HepG2 (cell line): Measurements from ENCODE around the gene FOXA1. TPM values are rescaled to one million over a fixed set of nuclear protein-coding genes. Genes with fewer than 3 reads are reported as not detected.
A peak's percentile ranks its signal among the peaks of the same experiment; 100 is the strongest.

Source experiments
- ATAC-seq: fragments of 200-7000 bp; cut with Tn5 transposase; 3 replicates; pipeline ENCODE4 v1.9.1; 2020; ENCODE audit warnings: mild to moderate bottlenecking, moderate library complexity
- BruUV-seq: library from RNA; stranded (reverse); fragments of 400-500 nt; replicated peaks from 2 replicates; lab custom pipeline; 2021; lab: Mats Ljungman, UMichigan
- CTCF ChIA-PET: fragments of 300-600 bp; formaldehyde crosslinking; extraction: SDS; loops from one replicate; lab custom pipeline; 2021; ENCODE audit warnings: low total read pairs, inconsistent platforms, low intra/inter-chr PET ratio; lab: Yijun Ruan, JAX
- POLR2A ChIA-PET: fragments of 350-600 bp; sonication (Branson Sonifier 250); formaldehyde crosslinking; loops from one replicate; lab custom pipeline; 2020; ENCODE audit warnings: antibody characterized with exemption, inconsistent platforms; lab: Yijun Ruan, JAX
- DNase-seq: peaks from one replicate; pipeline ENCODE4 v3.0.0-alpha.2; 2015; ENCODE audit warnings: low spot score
- FAIRE-seq: peaks from 3 replicates; lab custom pipeline; 2011; peaks lifted over from hg19 to GRCh38; lab: Jason Lieb, UNC
- H2AFZ ChIP-seq: one replicate; pipeline ENCODE4 v1.6.1; 2011; ENCODE audit warnings: low read length, inconsistent platforms
- H3K27ac ChIP-seq: fragments of 300-600 bp; 3 replicates; pipeline ENCODE4 v1.8.0; 2011; ENCODE audit warnings: mixed run types, mild to moderate bottlenecking, mixed read lengths, low read length, inconsistent platforms; ENCODE audit not compliant: insufficient read depth; ENCODE audit errors: extremely low read length
- H3K27me3 ChIP-seq, 2 experiments: fragments of 200-600 bp in 1 of 2; 2 replicates in 1 of 2; 3 replicates in 1 of 2; pipeline versions ENCODE4 v1.6.0 to v1.8.0; 2011; ENCODE audit warnings: low read length in 2 of 2, mild to moderate bottlenecking in 2 of 2, moderate library complexity in 2 of 2, inconsistent platforms in 1 of 2; ENCODE audit not compliant: insufficient read depth in 2 of 2, control insufficient read depth in 1 of 2
- H3K36me3 ChIP-seq, 2 experiments: fragments of 200-600 bp in 1 of 2; replicated peaks in 1 of 2; 2 replicates in 1 of 2; 3 replicates in 1 of 2; pipeline versions ENCODE4 v1.5.1 to v1.8.0; 2011; ENCODE audit warnings: low read length in 2 of 2, inconsistent platforms in 1 of 2; ENCODE audit not compliant: insufficient read depth in 2 of 2, control insufficient read depth in 1 of 2
- H3K4me1 ChIP-seq: 2 replicates; pipeline ENCODE4 v1.5.1; 2012; ENCODE audit warnings: low read length, inconsistent platforms; ENCODE audit not compliant: insufficient read depth
- H3K4me2 ChIP-seq: 2 replicates; pipeline ENCODE4 v1.6.0; 2011; ENCODE audit warnings: low read depth, low read length, inconsistent platforms
- H3K4me3 ChIP-seq, 3 experiments: fragments of 200-600 bp in 1 of 3; sonication (generic), shearing (Covaris generic) in 1 of 3; replicated peaks in 1 of 3; 2 replicates each; pipeline ENCODE4 v1.5.1; 2011 to 2016; ENCODE audit warnings: low read length in 3 of 3, inconsistent platforms in 2 of 3, low read depth in 2 of 3, mild to moderate bottlenecking in 2 of 3, control low read depth in 1 of 3, mixed read lengths in 1 of 3; ENCODE audit not compliant: insufficient read depth in 1 of 3
- H3K79me2 ChIP-seq: one replicate; pipeline ENCODE4 v1.6.1; 2011; ENCODE audit warnings: low read length, inconsistent platforms; ENCODE audit not compliant: insufficient read depth
- H3K9ac ChIP-seq: 2 replicates; pipeline ENCODE4 v1.6.0; 2011; ENCODE audit warnings: mild to moderate bottlenecking, low read depth, low read length, inconsistent platforms; ENCODE audit not compliant: insufficient read depth
- H3K9me3 ChIP-seq: 2 replicates; pipeline ENCODE4 v1.5.1; 2012; ENCODE audit warnings: mild to moderate bottlenecking, low read length
- H4K20me1 ChIP-seq: 2 replicates; pipeline ENCODE4 v1.6.0; 2011; ENCODE audit warnings: inconsistent platforms, mild to moderate bottlenecking, low read length, moderate library complexity; ENCODE audit not compliant: insufficient read depth
- AGO1 ChIP-seq: fragments of 200-400 bp; formaldehyde crosslinking; IDR thresholded peaks from 2 replicates; pipeline ENCODE4 v1.6.1; 2017; ENCODE audit warnings: mild to moderate bottlenecking, low read depth, low read length, moderate library complexity; ENCODE audit not compliant: poor library complexity, severe bottlenecking
- AGO2 ChIP-seq: fragments of 200-400 bp; formaldehyde crosslinking; optimal IDR thresholded peaks from 2 replicates; pipeline ENCODE3; 2017; ENCODE audit warnings: mild to moderate bottlenecking, low read depth, low read length, moderate library complexity
- CSRNP1 ChIP-seq: sonication (generic); formaldehyde crosslinking; IDR thresholded peaks from 2 replicates; pipeline ENCODE4 v1.8.1; 2023; ENCODE audit warnings: mild to moderate bottlenecking, missing genetic modification reagents
- KLF9 ChIP-seq: IDR thresholded peaks from 2 replicates; pipeline ENCODE4 v1.6.1; 2016; ENCODE audit warnings: low read depth
- MIER2 ChIP-seq: IDR thresholded peaks from 2 replicates; pipeline ENCODE4 v1.6.1; 2016; ENCODE audit warnings: missing biosample characterization, missing genetic modification reagents
- MYPOP ChIP-seq: sonication (generic); formaldehyde crosslinking; IDR thresholded peaks from 2 replicates; pipeline ENCODE4 v1.8.1; 2023; ENCODE audit warnings: mild to moderate bottlenecking, moderate library complexity, missing genetic modification reagents
- NFE2L1 ChIP-seq: sonication (generic); formaldehyde crosslinking; IDR thresholded peaks from 2 replicates; pipeline ENCODE4 v1.4.0; 2020; ENCODE audit warnings: missing genetic modification reagents, mild to moderate bottlenecking, borderline replicate concordance
- NFIB ChIP-seq: sonication (generic); formaldehyde crosslinking; IDR thresholded peaks from 2 replicates; pipeline ENCODE4 v1.9.0; 2021; ENCODE audit warnings: missing genetic modification reagents, mild to moderate bottlenecking, borderline replicate concordance
- NR0B2 ChIP-seq: sonication (generic); formaldehyde crosslinking; IDR thresholded peaks from 2 replicates; pipeline ENCODE4 v1.4.0; 2020; ENCODE audit warnings: mild to moderate bottlenecking, missing genetic modification reagents
- PATZ1 ChIP-seq: sonication (generic); formaldehyde crosslinking; IDR thresholded peaks from 2 replicates; pipeline ENCODE4 v1.4.0; 2020; ENCODE audit warnings: missing genetic modification reagents
- PHB2 ChIP-seq: fragments of 450-650 bp; IDR thresholded peaks from 2 replicates; pipeline ENCODE4 v1.6.1; 2018; ENCODE audit not compliant: partially characterized antibody
- RBFOX2 ChIP-seq: fragments of 200-400 bp; formaldehyde crosslinking; IDR thresholded peaks from 2 replicates; pipeline ENCODE4 v1.6.1; 2017; ENCODE audit warnings: low read depth, mild to moderate bottlenecking, low read length
- SP4 ChIP-seq: sonication (generic); formaldehyde crosslinking; IDR thresholded peaks from 2 replicates; pipeline ENCODE4 v1.8.1; 2023; ENCODE audit warnings: mild to moderate bottlenecking, missing genetic modification reagents
- TARDBP ChIP-seq: sonication (generic); formaldehyde crosslinking; IDR thresholded peaks from 2 replicates; pipeline ENCODE4 v1.8.0; 2022; ENCODE audit warnings: mild to moderate bottlenecking, missing genetic modification reagents
- ZFX ChIP-seq: sonication (generic); formaldehyde crosslinking; IDR thresholded peaks from 2 replicates; pipeline ENCODE4 v1.4.0; 2020; ENCODE audit warnings: mild to moderate bottlenecking, low read depth, missing genetic modification reagents, moderate library complexity
- ZNF3 ChIP-seq: IDR thresholded peaks from 2 replicates; pipeline ENCODE4 v1.7.0; 2017; ENCODE audit warnings: inconsistent platforms
- ZNF709 ChIP-seq: sonication (generic); formaldehyde crosslinking; IDR thresholded peaks from 2 replicates; pipeline ENCODE4 v1.5.0; 2020; ENCODE audit warnings: mild to moderate bottlenecking, missing genetic modification reagents
- ZNF790 ChIP-seq: sonication (generic); formaldehyde crosslinking; IDR thresholded peaks from 2 replicates; pipeline ENCODE4 v1.8.0; 2022; ENCODE audit warnings: missing genetic modification reagents, mild to moderate bottlenecking, borderline replicate concordance
- ZNF879 ChIP-seq: sonication (generic); formaldehyde crosslinking; IDR thresholded peaks from 2 replicates; pipeline ENCODE4 v1.8.1; 2023; ENCODE audit warnings: missing genetic modification reagents
- WGBS: methylation state at CpG from one replicate; pipeline ENCODE4 v1.1.6; 2017; ENCODE audit warnings: low lambda C conversion rate; 5-methylcytosine and 5-hydroxymethylcytosine counted together
- in situ Hi-C: cut with HindIII; loops from 2 replicates; pipeline ENCODE4 v1.10.0; 2017; ENCODE audit warnings: low pct_unique_long_range_greater_than_20kb; ENCODE audit not compliant: extremely low pct_ligation_motif_present
- intact Hi-C: fragments of 100-400 bp; cut with micrococcal nuclease; formaldehyde crosslinking; loops from one replicate; pipeline ENCODE4 v1.10.0; 2022; ENCODE audit not compliant: unreplicated experiment
- polyA plus RNA-seq, 8 experiments: library from polyadenylated mRNA; depleted of rRNA in 3 of 8; stranded (reverse) in 7 of 8; unstranded in 1 of 8; fragments of >200 nt; fragmentation: Illumina TruSeq in 4 of 8; extraction: Trizol in 4 of 8; gene quantifications; 2 replicates each; pipeline versions ENCODE4 v1.2.1 to v1.2.3, GENCODE V29; 2011 to 2016; ENCODE audit warnings: low read depth in 4 of 8, missing spikeins in 1 of 8, mixed read lengths in 1 of 8; ENCODE audit not compliant: insufficient read depth in 1 of 8
- total RNA-seq, 5 experiments: library from RNA; depleted of rRNA; stranded (reverse); fragments of >200 nt; fragmentation: Illumina TruSeq; extraction: Trizol; gene quantifications; 2 replicates each; pipeline ENCODE4 v1.2.3, GENCODE V29; 2016; ENCODE audit warnings: low read depth in 1 of 5

Gene FOXA1
- total and polyA plus RNA-seq, 2 of the 13 experiments (the other 11 are each of a cell fraction or from before 2014, with no cell fraction given), result 43.4 to 58.6 TPM

GRCh38 chr14:37597914-37598746, 3.1 kb upstream of the FOXA1 start:
- BruUV-seq, result no TSS peak
- H2AFZ ChIP-seq, result no peak overlapping the region
- no peak for TF ChIP-seq KLF9 (CRISPR knock-in tag)
- TF ChIP-seq ZNF3 (CRISPR knock-in tag), result no peak
- TF ChIP-seq NFE2L1 (CRISPR knock-in tag), result 0 out of 2 replicates have a peak, but pooled peaks have one; percentile 4
- no peak for TF ChIP-seq ZNF790 (CRISPR knock-in tag)
- no peak for TF ChIP-seq NFIB (CRISPR knock-in tag)
- TF ChIP-seq AGO2, result peak; percentile 69
- TF ChIP-seq NR0B2 (CRISPR knock-in tag), result peak; percentile 53; the same call in 1 of the 2 replicates
- TF ChIP-seq ZNF709, result 0 out of 2 replicates have a peak, but pooled peaks have one; percentile 16
- TF ChIP-seq MYPOP, result no peak
- TF ChIP-seq TARDBP (CRISPR knock-in tag), result no peak
- TF ChIP-seq AGO1, result peak; percentile 58
- TF ChIP-seq PATZ1, result no peak
- no peak for TF ChIP-seq SP4 (CRISPR knock-in tag)
- no peak for TF ChIP-seq MIER2 (CRISPR knock-in tag)
- no peak for TF ChIP-seq ZNF879 (CRISPR knock-in tag)
- 0 out of 2 replicates have a peak, but pooled peaks have one; percentile 12 for TF ChIP-seq ZFX (CRISPR knock-in tag)
- peak; percentile 55 for TF ChIP-seq RBFOX2
- TF ChIP-seq CSRNP1 (CRISPR knock-in tag), result no peak
- no peak for TF ChIP-seq PHB2

More at GRCh38 chr14:37597914-37598746, 3.1 kb upstream of the FOXA1 start:
- WGBS, result 98% methylated on average over 40 of the region's 50 CpGs
- ATAC-seq (no peak), FAIRE-seq (no peak), DNase-seq (no peak)
- Histone ChIP-seq H3K79me2 (peaks cover 50% of the 10 kb centered on the region), H3K4me1 (peaks cover 47% of the 10 kb centered on the region), H3K9ac (no peak overlapping the region), H3K36me3 (peaks cover 0 to 5% of the 10 kb centered on the region in 2 experiments; a peak in 2 of 5 replicates), H4K20me1 (no peaks in the 10 kb centered on the region), H3K27me3 (no peaks in the 10 kb centered on the region; a peak in 1 of 5 replicates), H3K4me2 (no peak overlapping the region), H3K27ac (no peak overlapping the region), H3K4me3 (no peak overlapping the region), H3K9me3 (no peaks in the 10 kb centered on the region)
- POLR2A ChIA-PET, result no interaction called here
- CTCF ChIA-PET, result no interaction called here
- in situ Hi-C loops (no loop called here), intact Hi-C loops (loop anchor here (2.0 kb wide), 1 partner anchor 193 kb away; no protein-coding TSS in a partner anchor)
